Hematopoietic multipotent progenitor cell treated with erythropoietin and hydrocortisone succinate and interleukin-3 and kit ligand, for 15 days (in vitro differentiated cells): ENCODE measurements around the gene YLPM1.

ENCODE experiments used
- DNase-seq: peaks from one replicate; pipeline ENCODE4 v3.0.0-alpha.2; 2015; ENCODE audit warnings: low spot score

The YLPM1 gene

GRCh38 chr14:74786796-74787315, 23.7 kb downstream of the YLPM1 start:
- DNase-seq, result no peak

GRCh38 chr14:74792249-74793039, 29.3 kb downstream of the YLPM1 start:
- DNase-seq, result no peak

GRCh38 chr14:74793506-74794155, 30.5 kb downstream of the YLPM1 start:
- DNase-seq, result peak; percentile 21

GRCh38 chr14:74794947-74795346, 31.8 kb downstream of the YLPM1 start:
- no peak for DNase-seq

- no peak for DNase-seq
Observed at GRCh38 chr14:74799765-74800164, 36.6 kb downstream of the YLPM1 start.

- DNase-seq, result no peak
Observed at GRCh38 chr14:74800780-74801179, 37.7 kb downstream of the YLPM1 start.

- no peak for DNase-seq
Observed at GRCh38 chr14:74801396-74801795, 38.3 kb downstream of the YLPM1 start.

- DNase-seq, result peak; percentile 36
Observed at GRCh38 chr14:74804219-74804825, 41.2 kb downstream of the YLPM1 start.

GRCh38 chr14:74807853-74808545, 44.9 kb downstream of the YLPM1 start:
- DNase-seq, result no peak

GRCh38 chr14:74816124-74816523, 53.0 kb downstream of the YLPM1 start:
- DNase-seq, result no peak

GRCh38 chr14:74820288-74820687, 57.2 kb downstream of the YLPM1 start:
- DNase-seq, result no peak

- DNase-seq, result no peak
Observed at GRCh38 chr14:74821267-74821915, 58.3 kb downstream of the YLPM1 start.

- no peak for DNase-seq
Observed at GRCh38 chr14:74824997-74825396, 61.9 kb downstream of the YLPM1 start.

- no peak for DNase-seq
Observed at GRCh38 chr14:74826574-74826973, 63.5 kb downstream of the YLPM1 start.

GRCh38 chr14:74829251-74829650, 66.1 kb downstream of the YLPM1 start:
- no peak for DNase-seq

- DNase-seq, result no peak
Observed at GRCh38 chr14:74832849-74833248, 69.7 kb downstream of the YLPM1 start.

GRCh38 chr14:74834692-74835392, 71.7 kb downstream of the YLPM1 start:
- DNase-seq, result no peak

- DNase-seq, result no peak
Observed at GRCh38 chr14:74835645-74836250, 72.6 kb downstream of the YLPM1 start.

GRCh38 chr14:74836251-74836960, 73.3 kb downstream of the YLPM1 start:
- no peak for DNase-seq

- no peak for DNase-seq
Observed at GRCh38 chr14:74838166-74838565, 75.0 kb downstream of the YLPM1 start.
